Erythroblast (primary cell): ENCODE data around the gene ZNF536.

ENCODE experiments used
- GATA1 ChIP-seq: IDR thresholded peaks from 2 replicates; pipeline ENCODE4 v1.6.1; 2011; ENCODE audit warnings: low read depth, mild to moderate bottlenecking, control low read depth, low read length, moderate library complexity
- POLR2A ChIP-seq: IDR thresholded peaks from 2 replicates; pipeline ENCODE4 v1.6.1; 2011; ENCODE audit warnings: mild to moderate bottlenecking, low read length

- TF ChIP-seq POLR2A (no peak), GATA1 (no peak)
Observed at GRCh38 chr19:30325676-30326392, 46.4 kb upstream of the ZNF536 start.
